HFFc6 (cell line): Measurements from ENCODE around the gene KLC3. TPM values are rescaled to one million over a fixed set of nuclear protein-coding genes. Genes with fewer than 3 reads are reported as not detected.

Source experiments
- DNase-seq: peaks from one replicate; pipeline ENCODE4 v3.0.0-alpha.2; 2018
- H3K27ac Mint-ChIP-seq: 2 replicates; pipeline ENCODE4 v1.8.0; 2020; ENCODE audit warnings: mild to moderate bottlenecking, mixed read lengths
- H3K27me3 Mint-ChIP-seq: 2 replicates; pipeline ENCODE4 v1.8.0; 2021; ENCODE audit warnings: mild to moderate bottlenecking, moderate library complexity, mixed read lengths; ENCODE audit not compliant: insufficient read depth
- H3K36me3 Mint-ChIP-seq: 2 replicates; pipeline ENCODE4 v1.8.0; 2021; ENCODE audit warnings: low read depth, mixed read lengths
- H3K4me1 Mint-ChIP-seq: 2 replicates; pipeline ENCODE4 v1.8.0; 2020; ENCODE audit warnings: low read depth, mixed read lengths
- H3K4me3 Mint-ChIP-seq: 2 replicates; pipeline ENCODE4 v1.8.0; 2020; ENCODE audit warnings: mild to moderate bottlenecking, moderate library complexity, mixed read lengths
- H3K9me3 Mint-ChIP-seq: 2 replicates; pipeline ENCODE4 v1.8.0; 2020; ENCODE audit warnings: mild to moderate bottlenecking, mixed read lengths
- total RNA-seq, 6 experiments: library from RNA; stranded (reverse); fragmentation: NEBNext Ultra II Directional; extraction: Animal tissue kit (Norgen Biotek cat#: 25700); gene quantifications; 2 replicates in 1 of 6; 3 replicates in 5 of 6; pipeline ENCODE4 v1.2.3, GENCODE V29; 2021
- TF ChIP-seq, protein P1 (sequence below): fragments of 200-600 bp; sonication (generic); IDR thresholded peaks from 2 replicates; pipeline ENCODE4 v1.5.0; 2021; ENCODE audit warnings: antibody characterized with exemption, mild to moderate bottlenecking

Gene KLC3
- total RNA-seq, 6 experiments from 2014 or later, result not detected

DNA sequence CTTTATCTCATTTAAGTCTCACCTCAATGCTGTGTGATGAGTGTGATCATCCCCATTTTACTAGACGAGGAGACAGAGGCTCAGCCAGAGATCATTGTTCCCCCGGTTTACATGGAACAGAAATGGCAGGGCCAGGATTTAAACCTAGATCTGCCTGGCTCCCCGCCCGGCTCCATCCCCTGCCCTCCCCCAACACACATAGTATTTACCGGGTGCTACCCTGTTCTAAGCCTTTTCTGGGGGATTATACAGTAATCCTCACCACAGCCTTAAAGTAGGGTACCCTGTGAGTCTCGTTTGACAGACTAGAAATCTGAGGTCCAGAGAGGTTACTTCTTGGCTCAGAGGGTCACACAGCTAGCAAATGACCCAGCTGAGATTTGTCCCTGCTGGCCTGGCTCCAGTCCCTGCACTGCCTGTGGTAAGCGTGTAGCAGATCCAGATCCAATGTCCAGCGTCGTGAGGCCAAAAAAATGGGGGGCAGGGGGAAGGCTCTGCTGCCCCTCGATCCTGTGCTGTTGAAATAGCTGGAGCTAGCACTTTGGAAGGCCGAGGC, 3.8 kb upstream of the KLC3 start:
- H3K27ac Mint-ChIP-seq, result no peak overlapping the region
- no peaks in the 10 kb centered on the region for H3K36me3 Mint-ChIP-seq
- no peak overlapping the region for H3K4me3 Mint-ChIP-seq
- TF ChIP-seq, protein P1, sequence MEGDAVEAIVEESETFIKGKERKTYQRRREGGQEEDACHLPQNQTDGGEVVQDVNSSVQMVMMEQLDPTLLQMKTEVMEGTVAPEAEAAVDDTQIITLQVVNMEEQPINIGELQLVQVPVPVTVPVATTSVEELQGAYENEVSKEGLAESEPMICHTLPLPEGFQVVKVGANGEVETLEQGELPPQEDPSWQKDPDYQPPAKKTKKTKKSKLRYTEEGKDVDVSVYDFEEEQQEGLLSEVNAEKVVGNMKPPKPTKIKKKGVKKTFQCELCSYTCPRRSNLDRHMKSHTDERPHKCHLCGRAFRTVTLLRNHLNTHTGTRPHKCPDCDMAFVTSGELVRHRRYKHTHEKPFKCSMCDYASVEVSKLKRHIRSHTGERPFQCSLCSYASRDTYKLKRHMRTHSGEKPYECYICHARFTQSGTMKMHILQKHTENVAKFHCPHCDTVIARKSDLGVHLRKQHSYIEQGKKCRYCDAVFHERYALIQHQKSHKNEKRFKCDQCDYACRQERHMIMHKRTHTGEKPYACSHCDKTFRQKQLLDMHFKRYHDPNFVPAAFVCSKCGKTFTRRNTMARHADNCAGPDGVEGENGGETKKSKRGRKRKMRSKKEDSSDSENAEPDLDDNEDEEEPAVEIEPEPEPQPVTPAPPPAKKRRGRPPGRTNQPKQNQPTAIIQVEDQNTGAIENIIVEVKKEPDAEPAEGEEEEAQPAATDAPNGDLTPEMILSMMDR, result no peak
- DNase-seq, result no peak
- peaks cover 5% of the 10 kb centered on the region; the same call in 1 of the 2 replicates for H3K4me1 Mint-ChIP-seq
- peaks cover 4% of the 10 kb centered on the region for H3K27me3 Mint-ChIP-seq
- no peaks in the 10 kb centered on the region for H3K9me3 Mint-ChIP-seq

DNA sequence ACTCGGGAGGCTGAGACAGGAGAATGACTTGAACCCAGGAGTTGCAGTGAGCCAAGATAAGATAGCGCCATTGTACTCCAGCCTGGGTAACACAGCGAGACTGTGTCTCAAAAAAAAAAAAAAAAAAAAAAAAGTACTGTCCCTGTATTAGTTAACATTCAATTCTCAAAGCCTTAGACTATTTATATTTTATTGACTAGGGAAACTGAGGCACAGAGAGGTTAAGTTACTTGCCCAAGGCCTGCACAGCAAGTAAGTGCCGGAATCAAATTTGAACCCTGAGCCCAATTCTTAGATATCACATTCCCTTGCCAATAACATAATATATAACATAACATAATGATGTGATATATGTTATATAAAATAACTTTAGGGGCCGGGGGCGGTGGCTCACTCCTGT, 921 bp upstream of the KLC3 start:
- Mint-ChIP-seq H3K4me3 (no peak overlapping the region), H3K36me3 (no peaks in the 10 kb centered on the region), H3K4me1 (peaks cover 5% of the 10 kb centered on the region; the same call in 1 of the 2 replicates), H3K27me3 (peaks cover 2% of the 10 kb centered on the region; the same call in 1 of the 2 replicates), H3K27ac (no peak overlapping the region), H3K9me3 (no peaks in the 10 kb centered on the region)
- no peak for DNase-seq
- TF ChIP-seq, protein P1, result no peak

DNA sequence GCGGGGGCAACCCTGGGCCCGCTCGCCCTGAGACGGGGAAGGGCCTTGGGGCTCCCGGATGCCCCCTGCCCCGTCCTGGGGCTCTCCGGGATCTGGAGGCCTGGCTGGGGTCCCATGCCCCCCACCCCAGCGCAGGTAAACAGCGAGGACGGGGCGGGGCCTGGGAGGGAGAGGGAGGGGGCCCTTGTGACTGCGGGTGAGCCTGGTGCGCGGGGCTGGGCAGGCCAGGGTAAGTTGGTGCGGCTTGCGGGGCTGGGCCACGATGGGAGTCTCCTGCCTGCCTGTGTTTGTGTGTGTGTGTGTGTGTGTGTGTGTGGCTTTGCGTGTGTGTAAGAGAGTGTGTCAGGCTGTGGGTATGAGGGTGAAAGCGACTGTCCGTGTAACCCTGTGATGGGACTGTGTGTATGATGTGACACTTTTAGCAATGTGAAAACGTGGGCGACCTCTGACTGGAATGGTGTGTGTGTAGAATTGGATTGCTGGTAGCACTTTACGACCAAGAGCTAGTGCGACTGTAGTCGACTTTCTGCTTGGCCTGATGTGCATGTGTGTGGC, 426 bp downstream of the KLC3 start:
- H3K27ac Mint-ChIP-seq, result no peak overlapping the region
- no peaks in the 10 kb centered on the region for H3K9me3 Mint-ChIP-seq
- peaks cover 5% of the 10 kb centered on the region; the same call in 1 of the 2 replicates for H3K4me1 Mint-ChIP-seq
- no peak overlapping the region for H3K4me3 Mint-ChIP-seq
- no peaks in the 10 kb centered on the region for H3K36me3 Mint-ChIP-seq
- DNase-seq, result peak; percentile 6
- TF ChIP-seq, protein P1, result no peak
- H3K27me3 Mint-ChIP-seq, result peaks cover 2% of the 10 kb centered on the region

DNA sequence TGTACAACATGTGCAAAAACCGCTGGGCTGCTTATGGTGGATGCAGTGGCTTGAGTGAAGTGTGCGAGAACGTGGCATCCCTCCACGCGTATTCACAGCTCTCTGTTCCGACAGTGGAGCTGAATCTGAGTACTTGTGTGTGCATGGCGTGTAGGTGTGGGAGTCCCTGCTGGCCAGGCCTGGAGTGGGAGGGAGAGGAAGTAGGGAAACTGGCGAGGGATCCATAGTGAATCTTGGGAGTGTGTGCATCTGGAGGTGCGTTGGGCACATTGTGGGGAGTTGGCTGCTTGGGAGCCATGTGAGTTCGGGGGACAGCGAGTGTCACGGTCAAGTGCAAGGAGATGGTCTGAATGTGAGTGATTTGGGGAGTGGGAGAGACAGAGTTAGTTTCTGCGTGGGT, 2.4 kb downstream of the KLC3 start:
- Mint-ChIP-seq H3K27me3 (peaks cover 2% of the 10 kb centered on the region), H3K27ac (no peak overlapping the region), H3K36me3 (no peaks in the 10 kb centered on the region), H3K9me3 (no peaks in the 10 kb centered on the region), H3K4me3 (no peak overlapping the region), H3K4me1 (peaks cover 5% of the 10 kb centered on the region; the same call in 1 of the 2 replicates)
- TF ChIP-seq, protein P1, result no peak
- DNase-seq, result no peak

DNA sequence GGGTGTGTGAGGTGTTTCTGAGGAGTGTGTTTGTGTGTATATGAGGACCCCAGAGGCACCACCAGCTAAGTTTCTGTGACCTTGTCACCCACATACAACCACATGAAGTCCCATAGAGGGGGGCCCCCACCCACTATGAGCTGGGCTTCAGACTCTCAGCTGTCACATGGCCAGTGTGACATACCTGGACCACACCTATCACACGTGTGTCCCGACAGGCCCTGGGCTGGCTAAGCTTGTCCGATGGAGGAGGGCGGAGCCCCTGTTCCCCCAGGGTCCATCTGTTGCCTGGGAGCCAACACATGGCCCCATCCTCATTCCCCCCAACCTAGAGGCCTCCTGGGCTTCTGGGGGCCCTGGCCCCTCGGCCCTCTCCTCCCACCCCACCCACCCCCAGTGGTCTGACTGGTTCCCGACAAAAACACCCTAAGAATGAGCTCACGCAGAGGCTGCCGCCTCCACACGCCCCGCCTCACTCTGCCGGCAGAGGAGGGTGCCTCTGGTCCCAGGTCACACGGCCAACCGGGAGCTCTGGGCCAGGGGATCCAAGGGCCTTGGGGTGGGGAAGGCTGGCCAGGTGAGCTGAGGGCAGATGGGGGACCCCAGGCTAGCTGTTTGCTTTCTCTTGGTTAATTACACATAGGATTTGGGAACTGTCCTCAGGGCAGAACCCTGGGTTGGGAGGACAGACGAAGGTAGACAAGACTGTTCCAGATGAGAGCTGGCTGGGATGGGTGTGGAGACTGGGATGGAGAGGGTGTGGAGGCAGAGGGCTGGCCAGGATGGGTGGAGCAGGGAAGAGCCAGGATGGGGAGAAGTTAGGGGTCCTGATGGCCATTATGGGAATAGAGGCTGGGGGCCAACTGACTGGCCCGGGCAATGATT, 4.3 kb downstream of the KLC3 start:
- peaks cover 9% of the 10 kb centered on the region for H3K36me3 Mint-ChIP-seq
- H3K27ac Mint-ChIP-seq, result no peak overlapping the region
- H3K4me3 Mint-ChIP-seq, result no peak overlapping the region
- DNase-seq, result no peak
- peaks cover 2% of the 10 kb centered on the region for H3K27me3 Mint-ChIP-seq
- TF ChIP-seq, protein P1, result no peak
- no peaks in the 10 kb centered on the region for H3K9me3 Mint-ChIP-seq
- H3K4me1 Mint-ChIP-seq, result no peaks in the 10 kb centered on the region
